HepG2 (cell line): Measurements from ENCODE around the gene TPD52L2. TPM values are rescaled to one million over a fixed set of nuclear protein-coding genes. Genes with fewer than 3 reads are reported as not detected.

Source experiments
- ATAC-seq: fragments of 200-7000 bp; cut with Tn5 transposase; 3 replicates; pipeline ENCODE4 v1.9.1; 2020; ENCODE audit warnings: mild to moderate bottlenecking, moderate library complexity
- BruUV-seq: library from RNA; stranded (reverse); fragments of 400-500 nt; replicated peaks from 2 replicates; lab custom pipeline; 2021; lab: Mats Ljungman, UMichigan
- CTCF ChIA-PET: fragments of 300-600 bp; formaldehyde crosslinking; extraction: SDS; loops from one replicate; lab custom pipeline; 2021; ENCODE audit warnings: low total read pairs, inconsistent platforms, low intra/inter-chr PET ratio; lab: Yijun Ruan, JAX
- POLR2A ChIA-PET: fragments of 350-600 bp; sonication (Branson Sonifier 250); formaldehyde crosslinking; loops from one replicate; lab custom pipeline; 2020; ENCODE audit warnings: antibody characterized with exemption, inconsistent platforms; lab: Yijun Ruan, JAX
- DNase-seq: peaks from one replicate; pipeline ENCODE4 v3.0.0-alpha.2; 2015; ENCODE audit warnings: low spot score
- FAIRE-seq: peaks from 3 replicates; lab custom pipeline; 2011; peaks lifted over from hg19 to GRCh38; lab: Jason Lieb, UNC
- H2AFZ ChIP-seq: one replicate; pipeline ENCODE4 v1.6.1; 2011; ENCODE audit warnings: low read length, inconsistent platforms
- H3K27ac ChIP-seq: fragments of 300-600 bp; 3 replicates; pipeline ENCODE4 v1.8.0; 2011; ENCODE audit warnings: mixed run types, mild to moderate bottlenecking, mixed read lengths, low read length, inconsistent platforms; ENCODE audit not compliant: insufficient read depth; ENCODE audit errors: extremely low read length
- H3K27me3 ChIP-seq, 2 experiments: fragments of 200-600 bp in 1 of 2; 2 replicates in 1 of 2; 3 replicates in 1 of 2; pipeline versions ENCODE4 v1.6.0 to v1.8.0; 2011; ENCODE audit warnings: low read length in 2 of 2, mild to moderate bottlenecking in 2 of 2, moderate library complexity in 2 of 2, inconsistent platforms in 1 of 2; ENCODE audit not compliant: insufficient read depth in 2 of 2, control insufficient read depth in 1 of 2
- H3K36me3 ChIP-seq, 2 experiments: fragments of 200-600 bp in 1 of 2; replicated peaks in 1 of 2; 2 replicates in 1 of 2; 3 replicates in 1 of 2; pipeline versions ENCODE4 v1.5.1 to v1.8.0; 2011; ENCODE audit warnings: low read length in 2 of 2, inconsistent platforms in 1 of 2; ENCODE audit not compliant: insufficient read depth in 2 of 2, control insufficient read depth in 1 of 2
- H3K4me1 ChIP-seq: 2 replicates; pipeline ENCODE4 v1.5.1; 2012; ENCODE audit warnings: low read length, inconsistent platforms; ENCODE audit not compliant: insufficient read depth
- H3K4me2 ChIP-seq: 2 replicates; pipeline ENCODE4 v1.6.0; 2011; ENCODE audit warnings: low read depth, low read length, inconsistent platforms
- H3K4me3 ChIP-seq, 3 experiments: fragments of 200-600 bp in 1 of 3; sonication (generic), shearing (Covaris generic) in 1 of 3; replicated peaks in 1 of 3; 2 replicates each; pipeline ENCODE4 v1.5.1; 2011 to 2016; ENCODE audit warnings: low read length in 3 of 3, inconsistent platforms in 2 of 3, low read depth in 2 of 3, mild to moderate bottlenecking in 2 of 3, control low read depth in 1 of 3, mixed read lengths in 1 of 3; ENCODE audit not compliant: insufficient read depth in 1 of 3
- H3K79me2 ChIP-seq: one replicate; pipeline ENCODE4 v1.6.1; 2011; ENCODE audit warnings: low read length, inconsistent platforms; ENCODE audit not compliant: insufficient read depth
- H3K9ac ChIP-seq: 2 replicates; pipeline ENCODE4 v1.6.0; 2011; ENCODE audit warnings: mild to moderate bottlenecking, low read depth, low read length, inconsistent platforms; ENCODE audit not compliant: insufficient read depth
- H3K9me3 ChIP-seq: 2 replicates; pipeline ENCODE4 v1.5.1; 2012; ENCODE audit warnings: mild to moderate bottlenecking, low read length
- H4K20me1 ChIP-seq: 2 replicates; pipeline ENCODE4 v1.6.0; 2011; ENCODE audit warnings: inconsistent platforms, mild to moderate bottlenecking, low read length, moderate library complexity; ENCODE audit not compliant: insufficient read depth
- AGO2 ChIP-seq: fragments of 200-400 bp; formaldehyde crosslinking; optimal IDR thresholded peaks from 2 replicates; pipeline ENCODE3; 2017; ENCODE audit warnings: mild to moderate bottlenecking, low read depth, low read length, moderate library complexity
- DMTF1 ChIP-seq: sonication (generic); formaldehyde crosslinking; IDR thresholded peaks from 2 replicates; pipeline ENCODE4 v1.4.0; 2020; ENCODE audit warnings: mild to moderate bottlenecking, missing genetic modification reagents
- IRX3 ChIP-seq: sonication (generic); formaldehyde crosslinking; IDR thresholded peaks from 2 replicates; pipeline ENCODE4 v1.8.1; 2023; ENCODE audit warnings: mild to moderate bottlenecking, low read depth, missing genetic modification reagents, borderline replicate concordance
- NCOA1 ChIP-seq: sonication (generic); formaldehyde crosslinking; IDR thresholded peaks from 2 replicates; pipeline ENCODE4 v1.9.0; 2021; ENCODE audit warnings: missing genetic modification reagents
- PBX3 ChIP-seq: sonication (generic); formaldehyde crosslinking; IDR thresholded peaks from 2 replicates; pipeline ENCODE4 v1.8.1; 2023; ENCODE audit warnings: missing genetic modification reagents, inconsistent platforms, borderline replicate concordance
- SIX4 ChIP-seq: sonication (generic); formaldehyde crosslinking; IDR thresholded peaks from 2 replicates; pipeline ENCODE4 v1.4.0; 2020; ENCODE audit warnings: missing genetic modification reagents
- SP5 ChIP-seq: IDR thresholded peaks from 2 replicates; pipeline ENCODE4 v1.6.1; 2016; ENCODE audit warnings: low read depth, borderline replicate concordance
- ZFAT ChIP-seq: sonication (generic); formaldehyde crosslinking; conservative IDR thresholded peaks from 2 replicates; pipeline ENCODE4 v1.8.1; 2023; ENCODE audit warnings: missing genetic modification reagents, inconsistent platforms
- ZNF160 ChIP-seq: sonication (generic); formaldehyde crosslinking; IDR thresholded peaks from 2 replicates; pipeline ENCODE4 v1.8.0; 2022; ENCODE audit warnings: mild to moderate bottlenecking, inconsistent platforms, missing genetic modification reagents
- ZNF30 ChIP-seq: sonication (generic); formaldehyde crosslinking; IDR thresholded peaks from 2 replicates; pipeline ENCODE4 v1.5.0; 2020; ENCODE audit warnings: mild to moderate bottlenecking, missing genetic modification reagents
- ZNF468 ChIP-seq: sonication (generic); formaldehyde crosslinking; IDR thresholded peaks from 2 replicates; pipeline ENCODE4 v1.8.0; 2022; ENCODE audit warnings: mild to moderate bottlenecking, moderate library complexity, missing genetic modification reagents
- ZNF775 ChIP-seq: sonication (generic); formaldehyde crosslinking; IDR thresholded peaks from 2 replicates; pipeline ENCODE4 v1.4.0; 2020; ENCODE audit warnings: missing genetic modification reagents, mild to moderate bottlenecking, moderate library complexity, borderline replicate concordance
- WGBS: methylation state at CpG from one replicate; pipeline ENCODE4 v1.1.6; 2017; ENCODE audit warnings: low lambda C conversion rate; 5-methylcytosine and 5-hydroxymethylcytosine counted together
- in situ Hi-C: cut with HindIII; loops from 2 replicates; pipeline ENCODE4 v1.10.0; 2017; ENCODE audit warnings: low pct_unique_long_range_greater_than_20kb; ENCODE audit not compliant: extremely low pct_ligation_motif_present
- intact Hi-C: fragments of 100-400 bp; cut with micrococcal nuclease; formaldehyde crosslinking; loops from one replicate; pipeline ENCODE4 v1.10.0; 2022; ENCODE audit not compliant: unreplicated experiment
- polyA plus RNA-seq, 8 experiments: library from polyadenylated mRNA; depleted of rRNA in 3 of 8; stranded (reverse) in 7 of 8; unstranded in 1 of 8; fragments of >200 nt; fragmentation: Illumina TruSeq in 4 of 8; extraction: Trizol in 4 of 8; gene quantifications; 2 replicates each; pipeline versions ENCODE4 v1.2.1 to v1.2.3, GENCODE V29; 2011 to 2016; ENCODE audit warnings: low read depth in 4 of 8, missing spikeins in 1 of 8, mixed read lengths in 1 of 8; ENCODE audit not compliant: insufficient read depth in 1 of 8
- total RNA-seq, 5 experiments: library from RNA; depleted of rRNA; stranded (reverse); fragments of >200 nt; fragmentation: Illumina TruSeq; extraction: Trizol; gene quantifications; 2 replicates each; pipeline ENCODE4 v1.2.3, GENCODE V29; 2016; ENCODE audit warnings: low read depth in 1 of 5
- TF ChIP-seq, protein P1 (sequence below): fragments of 450-650 bp; IDR thresholded peaks from 2 replicates; pipeline ENCODE4 v1.6.1; 2017
- TF ChIP-seq, protein P2 (sequence below), 2 experiments: sonication (generic) in 1 of 2; formaldehyde crosslinking in 1 of 2; IDR thresholded peaks; 2 replicates each; pipeline versions ENCODE4 v1.4.0 to v1.6.1; 2018 to 2020; ENCODE audit warnings: missing genetic modification reagents in 2 of 2, borderline replicate concordance in 1 of 2, low read depth in 1 of 2, mild to moderate bottlenecking in 1 of 2, missing biosample characterization in 1 of 2
- TF ChIP-seq, protein P3 (sequence below): sonication (generic); formaldehyde crosslinking; IDR thresholded peaks from 2 replicates; pipeline ENCODE4 v1.4.0; 2020; ENCODE audit warnings: missing genetic modification reagents, borderline replicate concordance

The TPD52L2 gene
- total and polyA plus RNA-seq, 2 of the 13 experiments (the other 11 are each of a cell fraction or from before 2014, with no cell fraction given): 156 to 184 TPM

DNA sequence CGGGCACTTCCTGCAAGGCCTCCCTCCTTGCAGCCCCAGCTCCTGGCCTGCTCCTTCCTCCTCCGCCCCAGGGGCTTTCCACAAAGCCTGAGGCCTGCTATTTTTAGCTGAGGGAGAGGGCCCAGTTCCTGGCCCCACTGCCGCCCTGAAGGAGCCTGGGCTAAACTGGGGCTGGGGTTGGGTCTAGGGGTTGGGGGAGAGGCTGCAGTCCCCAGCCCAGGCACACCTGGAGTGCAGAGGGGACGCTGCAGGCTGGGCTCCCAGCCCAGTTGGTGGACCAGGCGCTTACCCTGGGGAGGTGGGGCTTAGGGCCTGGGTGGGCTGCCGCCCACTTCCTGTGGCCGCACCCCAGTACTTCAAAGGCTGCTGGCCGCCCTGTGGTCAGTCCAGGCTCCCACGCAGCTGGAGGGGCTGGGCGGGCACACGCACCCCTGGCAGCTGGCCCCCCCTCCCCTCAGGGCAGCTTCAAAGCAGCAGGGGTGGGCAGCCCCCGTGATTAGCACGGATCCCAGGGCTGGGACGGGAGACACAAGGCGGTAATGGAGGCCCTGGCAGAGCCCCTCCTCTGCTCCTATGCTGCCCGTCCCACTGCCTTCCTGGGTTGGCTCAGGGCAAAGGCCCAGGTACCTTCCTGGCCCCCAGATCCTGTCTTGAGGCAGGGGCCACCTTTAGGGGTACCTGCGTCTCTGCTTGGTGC lies 10.9 kb upstream of the TPD52L2 start:
- peak overlapping the region; percentile 68 for H3K9ac ChIP-seq
- H2AFZ ChIP-seq: no peak overlapping the region
- POLR2A ChIA-PET: interaction anchor here (0.6 to 3.7 kb wide), 8 partner anchors 11 to 202 kb away, joined by 3 to 59 read pairs (median 6); partner anchors contain the start of genes ARFRP1, TPD52L2 and ZGPAT
- FAIRE-seq (no peak), DNase-seq (no peak), ATAC-seq (peak; percentile 36)
- WGBS: 21% methylated on average over 6 of the region's 17 CpGs
- H3K27ac ChIP-seq: no peak overlapping the region
- no peaks in the 10 kb centered on the region for H3K79me2 ChIP-seq
- CTCF ChIA-PET: no interaction called here
- H3K4me1 ChIP-seq: peaks cover 55% of the 10 kb centered on the region
- H3K4me3 ChIP-seq: peak overlapping the region; percentile 60 to 83 (median 66)
- H3K36me3 ChIP-seq: no peaks in the 10 kb centered on the region
- peak overlapping the region; percentile 93 for H3K4me2 ChIP-seq
- in situ Hi-C loops (no loop called here), intact Hi-C loops (no loop called here)
- no peaks in the 10 kb centered on the region for H4K20me1 ChIP-seq
- H3K27me3 ChIP-seq: peaks cover 3 to 11% of the 10 kb centered on the region in 2 experiments; a peak in 4 of 5 replicates
- H3K9me3 ChIP-seq: no peaks in the 10 kb centered on the region
- BruUV-seq: no TSS peak
- TF ChIP-seq SIX4 (CRISPR knock-in tag) (no peak), DMTF1 (CRISPR knock-in tag) (no peak), ZNF160 (CRISPR knock-in tag) (no peak), PBX3 (0 out of 2 replicates have a peak, but pooled peaks have one; percentile 70), AGO2 (peak; percentile 16), NCOA1 (CRISPR knock-in tag) (no peak), ZNF468 (CRISPR knock-in tag) (no peak), ZNF775 (CRISPR knock-in tag) (no peak), SP5 (peak; percentile 77), ZFAT (CRISPR knock-in tag) (no peak), IRX3 (CRISPR knock-in tag) (peak; percentile 40; the same call in 1 of the 2 replicates), ZNF30 (CRISPR knock-in tag) (no peak)
- TF ChIP-seq, protein P1, sequence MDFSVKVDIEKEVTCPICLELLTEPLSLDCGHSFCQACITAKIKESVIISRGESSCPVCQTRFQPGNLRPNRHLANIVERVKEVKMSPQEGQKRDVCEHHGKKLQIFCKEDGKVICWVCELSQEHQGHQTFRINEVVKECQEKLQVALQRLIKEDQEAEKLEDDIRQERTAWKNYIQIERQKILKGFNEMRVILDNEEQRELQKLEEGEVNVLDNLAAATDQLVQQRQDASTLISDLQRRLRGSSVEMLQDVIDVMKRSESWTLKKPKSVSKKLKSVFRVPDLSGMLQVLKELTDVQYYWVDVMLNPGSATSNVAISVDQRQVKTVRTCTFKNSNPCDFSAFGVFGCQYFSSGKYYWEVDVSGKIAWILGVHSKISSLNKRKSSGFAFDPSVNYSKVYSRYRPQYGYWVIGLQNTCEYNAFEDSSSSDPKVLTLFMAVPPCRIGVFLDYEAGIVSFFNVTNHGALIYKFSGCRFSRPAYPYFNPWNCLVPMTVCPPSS: no peak
- TF ChIP-seq, protein P2, sequence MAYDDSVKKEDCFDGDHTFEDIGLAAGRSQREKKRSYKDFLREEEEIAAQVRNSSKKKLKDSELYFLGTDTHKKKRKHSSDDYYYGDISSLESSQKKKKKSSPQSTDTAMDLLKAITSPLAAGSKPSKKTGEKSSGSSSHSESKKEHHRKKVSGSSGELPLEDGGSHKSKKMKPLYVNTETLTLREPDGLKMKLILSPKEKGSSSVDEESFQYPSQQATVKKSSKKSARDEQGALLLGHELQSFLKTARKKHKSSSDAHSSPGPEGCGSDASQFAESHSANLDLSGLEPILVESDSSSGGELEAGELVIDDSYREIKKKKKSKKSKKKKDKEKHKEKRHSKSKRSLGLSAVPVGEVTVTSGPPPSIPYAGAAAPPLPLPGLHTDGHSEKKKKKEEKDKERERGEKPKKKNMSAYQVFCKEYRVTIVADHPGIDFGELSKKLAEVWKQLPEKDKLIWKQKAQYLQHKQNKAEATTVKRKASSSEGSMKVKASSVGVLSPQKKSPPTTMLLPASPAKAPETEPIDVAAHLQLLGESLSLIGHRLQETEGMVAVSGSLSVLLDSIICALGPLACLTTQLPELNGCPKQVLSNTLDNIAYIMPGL (CRISPR knock-in tag; IDR thresholded peaks at IDR 0.05; ENCODE audit: borderline replicate concordance in 1 of 2, low read depth in 1 of 2): peak; percentile 41 to 54; a peak in 3 of 4 replicates
- TF ChIP-seq, protein P3, sequence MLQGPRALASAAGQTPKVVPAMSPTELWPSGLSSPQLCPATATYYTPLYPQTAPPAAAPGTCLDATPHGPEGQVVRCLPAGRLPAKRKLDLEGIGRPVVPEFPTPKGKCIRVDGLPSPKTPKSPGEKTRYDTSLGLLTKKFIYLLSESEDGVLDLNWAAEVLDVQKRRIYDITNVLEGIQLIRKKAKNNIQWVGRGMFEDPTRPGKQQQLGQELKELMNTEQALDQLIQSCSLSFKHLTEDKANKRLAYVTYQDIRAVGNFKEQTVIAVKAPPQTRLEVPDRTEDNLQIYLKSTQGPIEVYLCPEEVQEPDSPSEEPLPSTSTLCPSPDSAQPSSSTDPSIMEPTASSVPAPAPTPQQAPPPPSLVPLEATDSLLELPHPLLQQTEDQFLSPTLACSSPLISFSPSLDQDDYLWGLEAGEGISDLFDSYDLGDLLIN (CRISPR knock-in tag): no peak
